Colonic mucosa (tissue), 4 donors: ENCODE results near the gene DYSF. TPM values are rescaled to one million over a fixed set of nuclear protein-coding genes. Genes with fewer than 3 reads are reported as not detected.
A peak's percentile ranks its signal among the peaks of the same experiment; 100 is the strongest.

ENCODE experiments used
- DNase-seq: peaks from one replicate; pipeline ENCODE4 v3.0.0-alpha.2; 2020
- H3K27ac ChIP-seq: fragments of 200-600 bp; one replicate; pipeline ENCODE4 v1.8.0; 2021
- H3K27me3 ChIP-seq: fragments of 200-600 bp; one replicate; pipeline ENCODE4 v1.8.0; 2021
- H3K36me3 ChIP-seq: fragments of 200-600 bp; one replicate; pipeline ENCODE4 v1.8.0; 2021
- H3K4me1 ChIP-seq: fragments of 200-600 bp; one replicate; pipeline ENCODE4 v1.8.0; 2021; ENCODE audit warnings: mild to moderate bottlenecking
- H3K4me3 ChIP-seq: fragments of 200-600 bp; one replicate; pipeline ENCODE4 v1.8.0; 2021
- H3K9ac ChIP-seq, 2 donors: one replicate each; pipeline ENCODE4 v1.7.0; 2013; ENCODE audit warnings: control low read depth in 2 of 2, low read depth in 2 of 2, low read length in 2 of 2
- H3K9me3 ChIP-seq: fragments of 200-600 bp; one replicate; pipeline ENCODE4 v1.8.0; 2021
- intact Hi-C: fragments of 100-400 bp; cut with DNase I; formaldehyde crosslinking; loops from one replicate; pipeline ENCODE4 v1.14.1; 2022
- total RNA-seq, 2 donors: library from RNA; stranded (reverse); fragmentation: NEBNext Ultra II Directional in 1 of 2; extraction: Animal tissue kit (Norgen Biotek cat#: 25700) in 1 of 2; gene quantifications; one replicate each; pipeline ENCODE4 v1.2.1, GENCODE V29; 2021
- TF ChIP-seq, protein P1 (sequence below): fragments of 200-600 bp; IDR thresholded peaks from one replicate; pipeline ENCODE4 v1.8.0; 2022; ENCODE audit warnings: antibody characterized with exemption, mild to moderate bottlenecking
- donor health status: healthy.
- donor health status: DM: no; HTN: no; CAD: no.
- donor health status: DM: no; HTN: no; CAD: no.

Gene DYSF
- total RNA-seq, 2 donors from 2014 or later = 2.4 to 7.5 TPM

DNA sequence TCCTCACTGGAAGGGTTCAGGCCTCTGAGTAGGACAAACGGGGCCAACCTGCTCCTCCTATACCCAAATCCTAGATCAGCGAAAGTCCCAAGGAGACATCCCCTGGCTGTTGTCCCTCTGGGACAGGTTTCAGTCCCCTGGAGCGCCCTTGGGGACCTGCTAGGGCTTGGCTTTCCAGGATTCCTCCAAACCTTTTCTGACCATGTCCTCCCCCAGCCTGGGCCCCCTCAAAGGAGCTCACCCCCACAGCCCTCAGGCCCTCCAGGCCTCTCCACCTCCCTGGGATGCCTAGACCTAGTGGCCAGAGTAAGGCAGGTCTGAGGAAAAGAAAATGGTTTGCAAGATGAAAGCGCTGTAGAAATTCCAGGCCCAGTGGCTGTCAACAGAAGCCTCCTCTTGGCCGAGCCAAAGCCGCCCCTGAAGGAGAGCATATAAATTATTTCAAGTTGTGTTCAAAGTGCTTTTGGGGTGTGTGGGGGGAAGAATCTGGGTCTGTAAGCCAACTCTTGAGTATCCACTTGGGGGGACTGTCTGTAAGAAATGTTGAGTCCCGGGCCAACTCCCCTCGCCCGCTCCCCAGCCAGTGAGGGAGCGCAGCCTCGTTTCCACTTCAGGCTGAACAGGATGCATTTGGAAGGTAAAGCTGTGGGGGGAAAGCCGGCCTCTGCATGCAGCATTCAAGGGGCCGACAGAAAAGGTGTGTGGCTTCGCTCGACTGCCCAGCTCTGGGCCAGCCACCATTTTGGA, 158.6 kb downstream of the DYSF start:
- H3K27me3 ChIP-seq = no peaks in the 10 kb centered on the region
- TF ChIP-seq, protein P1, sequence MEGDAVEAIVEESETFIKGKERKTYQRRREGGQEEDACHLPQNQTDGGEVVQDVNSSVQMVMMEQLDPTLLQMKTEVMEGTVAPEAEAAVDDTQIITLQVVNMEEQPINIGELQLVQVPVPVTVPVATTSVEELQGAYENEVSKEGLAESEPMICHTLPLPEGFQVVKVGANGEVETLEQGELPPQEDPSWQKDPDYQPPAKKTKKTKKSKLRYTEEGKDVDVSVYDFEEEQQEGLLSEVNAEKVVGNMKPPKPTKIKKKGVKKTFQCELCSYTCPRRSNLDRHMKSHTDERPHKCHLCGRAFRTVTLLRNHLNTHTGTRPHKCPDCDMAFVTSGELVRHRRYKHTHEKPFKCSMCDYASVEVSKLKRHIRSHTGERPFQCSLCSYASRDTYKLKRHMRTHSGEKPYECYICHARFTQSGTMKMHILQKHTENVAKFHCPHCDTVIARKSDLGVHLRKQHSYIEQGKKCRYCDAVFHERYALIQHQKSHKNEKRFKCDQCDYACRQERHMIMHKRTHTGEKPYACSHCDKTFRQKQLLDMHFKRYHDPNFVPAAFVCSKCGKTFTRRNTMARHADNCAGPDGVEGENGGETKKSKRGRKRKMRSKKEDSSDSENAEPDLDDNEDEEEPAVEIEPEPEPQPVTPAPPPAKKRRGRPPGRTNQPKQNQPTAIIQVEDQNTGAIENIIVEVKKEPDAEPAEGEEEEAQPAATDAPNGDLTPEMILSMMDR = no peak
- intact Hi-C loops = loop anchor here (5.0 kb wide), 1 partner anchor 195 kb away; no protein-coding TSS in a partner anchor
- H3K9me3 ChIP-seq = no peaks in the 10 kb centered on the region
- no peaks in the 10 kb centered on the region for H3K36me3 ChIP-seq
- no peak overlapping the region for H3K27ac ChIP-seq
- no peak overlapping the region for H3K4me3 ChIP-seq
- H3K9ac ChIP-seq = no peak overlapping the region
- no peaks in the 10 kb centered on the region for H3K4me1 ChIP-seq
- peak; percentile 12 for DNase-seq

DNA sequence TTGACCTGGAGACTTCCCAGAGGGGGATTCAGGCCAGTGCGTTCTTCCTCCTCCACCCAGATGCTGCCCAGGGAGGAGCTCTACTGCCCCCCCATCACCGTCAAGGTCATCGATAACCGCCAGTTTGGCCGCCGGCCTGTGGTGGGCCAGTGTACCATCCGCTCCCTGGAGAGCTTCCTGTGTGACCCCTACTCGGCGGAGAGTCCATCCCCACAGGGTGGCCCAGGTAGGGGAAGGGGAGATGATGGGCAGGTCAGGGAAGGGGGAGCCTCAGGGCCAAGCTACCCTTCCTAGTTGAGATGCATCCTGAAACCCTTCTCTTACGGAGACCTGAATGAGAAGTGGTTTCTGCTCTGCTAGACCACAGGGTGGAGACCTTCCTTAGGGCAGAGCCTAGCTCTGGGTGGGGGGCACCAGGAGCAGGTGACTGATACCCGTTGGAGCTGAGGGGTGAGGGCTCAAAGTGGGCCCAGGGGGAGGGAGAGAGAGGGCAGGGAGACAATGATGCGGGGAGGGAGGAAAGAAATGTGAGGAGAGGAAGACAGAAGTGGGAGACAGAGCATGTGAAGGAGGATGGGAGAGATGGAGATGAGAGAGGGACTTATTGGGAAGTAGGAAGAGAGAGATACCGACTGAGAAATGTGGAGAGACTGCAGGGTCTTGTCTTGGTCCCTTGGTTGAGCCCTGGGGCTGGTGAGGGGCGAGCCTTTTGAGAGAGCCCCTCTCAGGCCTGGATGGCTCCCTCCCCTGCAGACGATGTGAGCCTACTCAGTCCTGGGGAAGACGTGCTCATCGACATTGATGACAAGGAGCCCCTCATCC, 159.4 kb downstream of the DYSF start:
- no peaks in the 10 kb centered on the region for H3K27me3 ChIP-seq
- TF ChIP-seq, protein P1 = no peak
- H3K36me3 ChIP-seq = no peaks in the 10 kb centered on the region
- no peak overlapping the region for H3K9ac ChIP-seq
- no peaks in the 10 kb centered on the region for H3K4me1 ChIP-seq
- no peaks in the 10 kb centered on the region for H3K9me3 ChIP-seq
- no peak overlapping the region for H3K27ac ChIP-seq
- intact Hi-C loops = loop anchor here (5.0 kb wide), 1 partner anchor 195 kb away; no protein-coding TSS in a partner anchor
- DNase-seq = peak; percentile 7
- no peak overlapping the region for H3K4me3 ChIP-seq

DNA sequence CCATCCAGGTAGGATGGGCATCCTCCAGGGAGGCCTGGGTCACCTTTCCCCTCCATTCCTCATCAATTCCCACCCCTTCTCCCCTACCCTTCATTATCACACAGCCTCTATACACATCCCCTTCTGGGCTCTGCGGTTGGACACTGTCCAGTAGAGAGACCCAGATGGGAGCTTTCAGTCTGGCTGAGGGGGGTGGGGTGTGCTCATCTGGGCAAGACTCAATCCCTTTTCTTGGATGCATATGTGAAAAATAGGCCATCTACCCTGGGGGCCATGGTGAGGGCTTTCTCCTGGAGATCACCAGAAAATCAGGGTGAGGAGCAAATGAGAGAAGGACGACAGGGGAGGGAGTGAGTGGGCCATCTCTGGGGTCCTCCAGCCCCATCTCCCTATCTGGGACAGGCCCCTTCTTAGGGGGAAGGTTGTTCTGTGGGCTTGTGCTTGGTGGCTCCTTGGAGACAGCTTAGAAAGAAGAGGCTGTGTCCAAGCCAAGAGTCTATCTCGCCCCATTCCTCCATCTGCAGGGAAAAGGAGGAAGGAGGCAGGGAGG, 160.1 kb downstream of the DYSF start:
- Histone ChIP-seq H3K4me3 (no peak overlapping the region), H3K9me3 (no peaks in the 10 kb centered on the region), H3K4me1 (no peaks in the 10 kb centered on the region), H3K27me3 (no peaks in the 10 kb centered on the region), H3K9ac (no peak overlapping the region), H3K36me3 (no peaks in the 10 kb centered on the region), H3K27ac (no peak overlapping the region)
- intact Hi-C loops = loop anchor here (5.0 kb wide), 1 partner anchor 194 kb away; no protein-coding TSS in a partner anchor
- peak; percentile 4 for DNase-seq
- TF ChIP-seq, protein P1 = no peak

DNA sequence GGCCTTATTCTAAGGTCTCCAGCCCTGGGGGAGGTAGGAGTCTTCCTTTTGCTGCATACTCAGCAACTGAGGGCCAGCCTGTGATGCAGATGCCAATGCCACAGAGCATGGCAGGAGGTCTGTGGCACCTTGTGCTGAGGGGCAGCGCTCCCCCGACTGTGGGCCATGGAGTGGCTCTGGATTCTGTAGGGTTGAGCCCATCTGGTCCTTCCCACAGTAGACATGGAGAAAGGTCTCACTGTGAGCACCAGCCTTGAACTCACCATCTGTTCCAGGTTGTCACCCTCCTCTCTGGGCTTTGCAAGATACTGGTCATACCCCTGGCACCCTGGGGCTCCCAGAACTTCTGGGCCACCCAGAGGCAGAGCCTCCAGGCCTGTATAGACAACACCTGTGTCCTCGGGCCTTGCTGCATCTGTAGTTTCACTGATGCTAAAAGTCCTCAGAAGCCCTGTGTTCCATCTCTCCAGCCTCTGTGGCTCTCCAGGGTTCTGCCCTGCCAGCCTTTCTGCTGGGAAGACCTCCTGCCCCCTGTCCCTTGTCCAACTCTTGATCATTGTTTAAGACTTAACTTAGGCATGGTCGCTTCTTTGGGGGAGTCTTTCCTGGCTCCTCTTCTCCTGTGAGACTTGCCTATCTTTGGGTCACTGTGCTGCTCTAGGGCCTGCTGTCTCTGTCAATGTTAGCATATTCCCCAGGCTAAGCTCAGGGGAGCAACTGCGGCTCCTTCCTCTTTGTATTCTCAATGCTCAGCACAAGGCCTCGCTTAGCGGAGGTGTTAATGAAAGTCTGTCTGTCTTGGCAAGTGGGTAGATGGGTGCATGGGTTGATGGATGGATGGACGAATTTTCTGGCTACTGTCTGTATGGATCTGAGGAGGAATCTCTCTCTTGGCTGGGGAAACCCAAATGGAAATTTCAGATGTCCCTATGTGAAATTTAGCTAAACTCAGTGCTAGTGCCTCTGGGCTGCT, 160.9 kb downstream of the DYSF start:
- TF ChIP-seq, protein P1 = no peak
- peak; percentile 13 for DNase-seq
- no peaks in the 10 kb centered on the region for H3K9me3 ChIP-seq
- H3K36me3 ChIP-seq = no peaks in the 10 kb centered on the region
- no peak overlapping the region for H3K4me3 ChIP-seq
- intact Hi-C loops = loop anchor here (5.0 kb wide), 1 partner anchor 193 kb away; no protein-coding TSS in a partner anchor
- no peak overlapping the region for H3K9ac ChIP-seq
- H3K27ac ChIP-seq = no peak overlapping the region
- no peaks in the 10 kb centered on the region for H3K4me1 ChIP-seq
- H3K27me3 ChIP-seq = no peaks in the 10 kb centered on the region
